ENCODE results near the gene IGF2BP3. TPM values are rescaled to one million over a fixed set of nuclear protein-coding genes. Genes with fewer than 3 reads are reported as not detected.
A peak's percentile ranks its signal among the peaks of the same experiment; 100 is the strongest.

The IGF2BP3 gene
- total RNA-seq, 1 donor from 2014 or later: 242 TPM

DNA sequence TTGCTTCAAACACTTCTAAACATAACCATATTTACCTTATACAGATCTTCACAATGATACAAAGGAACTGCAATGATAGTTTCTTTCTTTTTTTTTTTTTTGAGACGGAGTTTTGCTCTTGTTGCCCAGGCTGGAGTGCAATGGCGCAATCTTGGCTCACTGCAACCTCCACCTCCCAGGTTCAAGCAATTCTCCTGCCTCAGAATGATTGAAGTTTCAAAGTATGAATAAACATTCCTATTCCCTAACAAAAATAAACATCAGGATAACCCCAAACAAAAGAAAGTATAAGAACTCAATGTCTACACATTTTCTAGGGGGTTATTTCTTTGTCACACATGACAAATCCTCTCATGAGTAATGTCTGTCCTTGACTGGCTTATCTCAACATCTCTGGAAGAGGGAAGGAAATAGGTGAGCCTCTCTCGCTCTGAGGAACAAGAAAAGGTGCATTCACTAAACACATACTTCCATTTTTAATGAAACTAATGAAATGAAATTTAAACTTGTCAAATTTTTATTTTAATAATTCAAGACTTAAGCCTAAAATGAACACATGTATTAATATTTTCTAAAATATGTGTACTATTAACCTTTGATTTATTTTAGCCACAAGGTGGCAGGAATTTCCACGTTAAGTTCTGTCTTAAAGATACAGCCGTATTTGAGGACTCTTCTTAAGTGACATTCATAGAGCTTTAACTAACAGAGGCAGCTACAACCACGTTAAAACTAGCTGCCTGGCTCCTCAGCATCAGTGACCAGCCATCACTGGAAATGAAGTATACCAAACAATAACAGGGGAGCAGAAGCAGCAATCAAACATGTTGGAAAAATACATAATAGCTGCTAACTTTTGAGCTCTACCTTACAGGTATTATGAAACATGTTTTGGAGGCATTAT is 112.8 kb downstream of the IGF2BP3 start:
- Histone ChIP-seq H3F3A (ENCODE audit: low read depth) (peaks cover 32% of the 10 kb centered on the region), H2AFZ (replicated peaks) (no peak overlapping the region), H3K4me2 (no peak overlapping the region), H3K79me2 (ENCODE audit: low read depth) (peaks cover 89% of the 10 kb centered on the region), H3K4me3 (no peak overlapping the region), H3K27ac (no peak overlapping the region), H3K27me3 (no peaks in the 10 kb centered on the region), H3K36me3 (peaks cover 6% of the 10 kb centered on the region), H3K9me3 (ENCODE audit: low read depth) (no peaks in the 10 kb centered on the region), H4K20me1 (ENCODE audit: low read depth) (peaks cover 92% of the 10 kb centered on the region), H3K4me1 (peaks cover 13% of the 10 kb centered on the region), H3K9ac (no peak overlapping the region)
- peaks cover 25% of the 10 kb centered on the region for H3K36me3 Mint-ChIP-seq
- no peak overlapping the region for H3K4me3 Mint-ChIP-seq
- no peaks in the 10 kb centered on the region for H3K27me3 Mint-ChIP-seq (ENCODE audit: insufficient read depth, low read depth)
- no peak overlapping the region for H3K27ac Mint-ChIP-seq
- peaks cover 13% of the 10 kb centered on the region for H3K4me1 Mint-ChIP-seq
- TF ChIP-seq EZH2phosphoT487 (IDR thresholded peaks at IDR 0.05): no peak
- TF ChIP-seq, protein P1, sequence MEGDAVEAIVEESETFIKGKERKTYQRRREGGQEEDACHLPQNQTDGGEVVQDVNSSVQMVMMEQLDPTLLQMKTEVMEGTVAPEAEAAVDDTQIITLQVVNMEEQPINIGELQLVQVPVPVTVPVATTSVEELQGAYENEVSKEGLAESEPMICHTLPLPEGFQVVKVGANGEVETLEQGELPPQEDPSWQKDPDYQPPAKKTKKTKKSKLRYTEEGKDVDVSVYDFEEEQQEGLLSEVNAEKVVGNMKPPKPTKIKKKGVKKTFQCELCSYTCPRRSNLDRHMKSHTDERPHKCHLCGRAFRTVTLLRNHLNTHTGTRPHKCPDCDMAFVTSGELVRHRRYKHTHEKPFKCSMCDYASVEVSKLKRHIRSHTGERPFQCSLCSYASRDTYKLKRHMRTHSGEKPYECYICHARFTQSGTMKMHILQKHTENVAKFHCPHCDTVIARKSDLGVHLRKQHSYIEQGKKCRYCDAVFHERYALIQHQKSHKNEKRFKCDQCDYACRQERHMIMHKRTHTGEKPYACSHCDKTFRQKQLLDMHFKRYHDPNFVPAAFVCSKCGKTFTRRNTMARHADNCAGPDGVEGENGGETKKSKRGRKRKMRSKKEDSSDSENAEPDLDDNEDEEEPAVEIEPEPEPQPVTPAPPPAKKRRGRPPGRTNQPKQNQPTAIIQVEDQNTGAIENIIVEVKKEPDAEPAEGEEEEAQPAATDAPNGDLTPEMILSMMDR (IDR thresholded peaks at IDR 0.05): peak; percentile 36
- H3K9me3 Mint-ChIP-seq: no peaks in the 10 kb centered on the region
- DNase-seq (ENCODE audit: low spot score): no peak

DNA sequence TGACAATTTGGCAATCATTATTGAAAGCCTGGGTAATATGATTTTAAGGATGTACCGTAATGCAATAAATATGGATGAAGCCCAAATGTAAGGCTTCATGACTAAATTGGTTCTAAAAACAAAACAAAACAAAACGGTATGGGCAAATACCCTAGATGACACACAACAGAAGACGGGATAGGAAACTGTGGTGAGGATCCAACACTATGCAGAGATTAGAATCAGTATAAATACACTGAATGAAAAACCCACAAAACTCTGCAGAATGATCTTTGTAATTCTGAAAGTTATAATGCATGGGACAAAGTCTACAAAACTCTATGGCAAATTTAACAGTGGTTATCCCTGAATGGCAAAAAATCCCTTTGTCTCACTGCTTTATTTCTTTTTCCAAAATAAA is 113.6 kb downstream of the IGF2BP3 start:
- no peak for DNase-seq (ENCODE audit: low spot score)
- Histone ChIP-seq H3F3A (ENCODE audit: low read depth) (peaks cover 35% of the 10 kb centered on the region), H2AFZ (replicated peaks) (no peak overlapping the region), H3K9me3 (ENCODE audit: low read depth) (no peaks in the 10 kb centered on the region), H3K27ac (no peak overlapping the region), H4K20me1 (ENCODE audit: low read depth) (peaks cover 92% of the 10 kb centered on the region), H3K9ac (no peak overlapping the region), H3K4me3 (no peak overlapping the region), H3K4me1 (peaks cover 18% of the 10 kb centered on the region), H3K79me2 (ENCODE audit: low read depth) (peaks cover 87% of the 10 kb centered on the region), H3K36me3 (peaks cover 6% of the 10 kb centered on the region), H3K4me2 (no peak overlapping the region), H3K27me3 (no peaks in the 10 kb centered on the region)
- TF ChIP-seq, protein P1 (IDR thresholded peaks at IDR 0.05): no peak
- no peak for TF ChIP-seq EZH2phosphoT487 (IDR thresholded peaks at IDR 0.05)
- TF ChIP-seq EZH2 (IDR thresholded peaks at IDR 0.05): no peak
- Mint-ChIP-seq H3K9me3 (no peaks in the 10 kb centered on the region), H3K27me3 (ENCODE audit: insufficient read depth, low read depth) (no peaks in the 10 kb centered on the region), H3K4me1 (peaks cover 17% of the 10 kb centered on the region), H3K27ac (no peak overlapping the region), H3K4me3 (no peak overlapping the region), H3K36me3 (peaks cover 21% of the 10 kb centered on the region)

DNA sequence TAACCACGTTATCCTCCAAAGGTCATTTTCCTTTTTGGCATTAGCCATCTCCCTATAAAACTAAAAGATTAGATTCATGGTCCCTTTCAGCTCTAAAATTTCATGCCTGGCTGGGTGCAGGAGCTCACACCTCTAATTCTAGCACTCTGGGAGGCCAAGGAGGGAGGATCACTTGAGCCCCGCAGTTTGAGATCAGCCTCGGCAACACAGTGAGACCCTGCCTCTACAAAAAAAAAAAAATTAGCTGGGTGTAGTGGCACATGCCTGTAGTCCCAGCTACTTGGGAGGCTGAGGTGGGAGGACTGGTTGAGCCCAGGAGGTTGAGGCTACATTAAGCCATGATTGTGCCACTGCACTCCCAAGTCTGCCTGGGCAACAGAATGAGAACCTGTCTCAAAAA is 114.1 kb downstream of the IGF2BP3 start:
- DNase-seq (ENCODE audit: low spot score): no peak
- no peak overlapping the region for H3K27ac ChIP-seq
- H3K4me1 Mint-ChIP-seq: peaks cover 23% of the 10 kb centered on the region
- no peak overlapping the region for H2AFZ ChIP-seq (replicated peaks)
- peaks cover under 1% of the 10 kb centered on the region for H3K36me3 ChIP-seq
- peaks cover 24% of the 10 kb centered on the region for H3K4me1 ChIP-seq
- no peak overlapping the region for H3K4me3 Mint-ChIP-seq
- H3K4me2 ChIP-seq: no peak overlapping the region
- no peaks in the 10 kb centered on the region for H3K9me3 Mint-ChIP-seq
- peaks cover 92% of the 10 kb centered on the region for H4K20me1 ChIP-seq (ENCODE audit: low read depth)
- H3K9me3 ChIP-seq (ENCODE audit: low read depth): no peaks in the 10 kb centered on the region
- H3K36me3 Mint-ChIP-seq: peaks cover 20% of the 10 kb centered on the region
- H3K9ac ChIP-seq: no peak overlapping the region
- no peak overlapping the region for H3K27ac Mint-ChIP-seq
- no peaks in the 10 kb centered on the region for H3K27me3 ChIP-seq
- peaks cover 86% of the 10 kb centered on the region for H3K79me2 ChIP-seq (ENCODE audit: low read depth)
- TF ChIP-seq EZH2phosphoT487 (IDR thresholded peaks at IDR 0.05) (no peak), EZH2 (IDR thresholded peaks at IDR 0.05) (no peak)
- TF ChIP-seq, protein P1 (IDR thresholded peaks at IDR 0.05): no peak
- H3K27me3 Mint-ChIP-seq (ENCODE audit: insufficient read depth, low read depth): no peaks in the 10 kb centered on the region
- peaks cover 41% of the 10 kb centered on the region for H3F3A ChIP-seq (ENCODE audit: low read depth)
- no peak overlapping the region for H3K4me3 ChIP-seq

Measured in neural progenitor cell (in vitro differentiated cells).